H1 (cell line): ENCODE data around the gene KCNQ2. TPM values are rescaled to one million over a fixed set of nuclear protein-coding genes. Genes with fewer than 3 reads are reported as not detected.

Source experiments
- CTCF ChIA-PET: fragments of 300-600 bp; sonication (Branson Sonifier 250); formaldehyde crosslinking; loops from one replicate; lab custom pipeline; 2021; ENCODE audit not compliant: partially characterized antibody; lab: Charles Lee
- POLR2A ChIA-PET: fragments of 300-600 bp; sonication (Branson Sonifier 250); formaldehyde crosslinking; loops from one replicate; lab custom pipeline; 2021; ENCODE audit warnings: inconsistent platforms; ENCODE audit not compliant: partially characterized antibody; lab: Charles Lee
- DNase-seq, 2 experiments: peaks; one replicate each; pipeline versions ENCODE4 v3.0.0 to v3.0.0-alpha.2; 2010 to 2022; ENCODE audit warnings: low spot score in 2 of 2, low read depth in 1 of 2, mixed read lengths in 1 of 2
- FAIRE-seq: peaks from 2 replicates; lab custom pipeline; 2011; peaks lifted over from hg19 to GRCh38; lab: Jason Lieb, UNC
- H2AFZ ChIP-seq: 2 replicates; pipeline ENCODE4 v1.8.1; 2012; ENCODE audit warnings: low read length, inconsistent platforms
- H2AK5ac ChIP-seq: 2 replicates; pipeline ENCODE4 v1.6.1; 2013; ENCODE audit warnings: low read depth, low read length
- H2BK120ac ChIP-seq: replicated peaks from 2 replicates; pipeline ENCODE3; 2013; ENCODE audit warnings: low read depth, low read length, inconsistent platforms
- H2BK12ac ChIP-seq: 2 replicates; pipeline ENCODE4 v1.6.1; 2013; ENCODE audit warnings: low read depth, low read length
- H2BK15ac ChIP-seq: 2 replicates; pipeline ENCODE4 v1.6.1; 2013; ENCODE audit warnings: low read length
- H2BK20ac ChIP-seq: 2 replicates; pipeline ENCODE4 v1.6.1; 2013; ENCODE audit warnings: low read length
- H2BK5ac ChIP-seq: 2 replicates; pipeline ENCODE4 v1.6.1; 2013; ENCODE audit warnings: low read depth, low read length
- H3K14ac ChIP-seq: 2 replicates; pipeline ENCODE4 v1.6.1; 2013; ENCODE audit warnings: inconsistent platforms; ENCODE audit not compliant: insufficient read length
- H3K18ac ChIP-seq: 2 replicates; pipeline ENCODE4 v1.6.1; 2013; ENCODE audit warnings: low read length; ENCODE audit errors: extremely low read depth
- H3K23ac ChIP-seq: 2 replicates; pipeline ENCODE4 v1.6.1; 2013; ENCODE audit warnings: inconsistent platforms; ENCODE audit not compliant: insufficient read length
- H3K23me2 ChIP-seq: 2 replicates; pipeline ENCODE4 v1.6.1; 2013; ENCODE audit warnings: low read depth, low read length
- H3K27ac ChIP-seq: 2 replicates; pipeline ENCODE4 v1.6.1; 2011; ENCODE audit warnings: low read depth, low read length, inconsistent platforms
- H3K27me3 ChIP-seq, 4 experiments: replicated peaks in 1 of 4; 1 replicate in 1 of 4; 2 replicates in 3 of 4; pipeline versions ENCODE4 v1.6.1 to v1.8.1; 2011 to 2013; ENCODE audit warnings: low read length in 3 of 4, mild to moderate bottlenecking in 3 of 4, inconsistent platforms in 2 of 4, mixed read lengths in 2 of 4, moderate library complexity in 1 of 4; ENCODE audit not compliant: control insufficient read depth in 3 of 4, insufficient read depth in 3 of 4; ENCODE audit errors: extremely low read depth in 1 of 4
- H3K36me3 ChIP-seq, 4 experiments: 2 replicates each; pipeline versions ENCODE4 v1.6.1 to v1.8.1; 2011 to 2013; ENCODE audit warnings: mild to moderate bottlenecking in 4 of 4, low read length in 3 of 4, moderate library complexity in 2 of 4, control low read depth in 1 of 4, inconsistent platforms in 1 of 4; ENCODE audit not compliant: insufficient read depth in 4 of 4, control insufficient read depth in 2 of 4
- H3K4ac ChIP-seq: replicated peaks from 2 replicates; pipeline ENCODE3; 2013; ENCODE audit warnings: low read length, low read depth, mixed read lengths, inconsistent platforms; ENCODE audit not compliant: insufficient read length
- H3K4me1 ChIP-seq, 4 experiments: replicated peaks in 1 of 4; 1 replicate in 1 of 4; 2 replicates in 3 of 4; pipeline versions ENCODE4 v1.6.1 to v1.8.1; 2011 to 2013; ENCODE audit warnings: low read length in 3 of 4, inconsistent platforms in 2 of 4, mixed read lengths in 1 of 4; ENCODE audit not compliant: insufficient read depth in 4 of 4, control insufficient read depth in 3 of 4
- H3K4me2 ChIP-seq, 2 experiments: 2 replicates each; pipeline versions ENCODE4 v1.6.1 to v1.8.1; 2011 to 2013; ENCODE audit warnings: low read depth in 2 of 2, low read length in 2 of 2, control low read depth in 1 of 2, inconsistent platforms in 1 of 2, mild to moderate bottlenecking in 1 of 2; ENCODE audit not compliant: insufficient read depth in 1 of 2
- H3K4me3 ChIP-seq, 4 experiments: fragments of 200-600, 300-600 bp in 1 of 4; sonication (generic), shearing (Covaris generic), sonication (Bioruptor Twin) in 1 of 4; 2 replicates each; pipeline versions ENCODE4 v1.5.1 to v1.8.1; 2011 to 2016; ENCODE audit warnings: low read length in 4 of 4, low read depth in 3 of 4, control low read depth in 2 of 4, inconsistent platforms in 2 of 4, mild to moderate bottlenecking in 2 of 4, mixed read lengths in 1 of 4, moderate library complexity in 1 of 4; ENCODE audit not compliant: insufficient read depth in 2 of 4; ENCODE audit errors: extremely low read depth in 1 of 4
- H3K56ac ChIP-seq: replicated peaks from 2 replicates; pipeline ENCODE3; 2013; ENCODE audit warnings: low read depth, mild to moderate bottlenecking, mixed read lengths, low read length, inconsistent platforms; ENCODE audit not compliant: insufficient read length
- H3K79me1 ChIP-seq: 2 replicates; pipeline ENCODE4 v1.6.1; 2013; ENCODE audit warnings: low read depth, low read length, control low read depth
- H3K79me2 ChIP-seq, 2 experiments: 2 replicates each; pipeline versions ENCODE4 v1.6.1 to v1.8.1; 2012 to 2013; ENCODE audit warnings: low read length in 2 of 2, mild to moderate bottlenecking in 2 of 2, inconsistent platforms in 1 of 2; ENCODE audit not compliant: insufficient read depth in 2 of 2, control insufficient read depth in 1 of 2
- H3K9ac ChIP-seq, 4 experiments: replicated peaks in 1 of 4; 1 replicate in 1 of 4; 2 replicates in 3 of 4; pipeline versions ENCODE4 v1.6.1 to v1.8.1; 2011 to 2013; ENCODE audit warnings: low read depth in 3 of 4, low read length in 3 of 4, control low read depth in 2 of 4, mild to moderate bottlenecking in 2 of 4, moderate library complexity in 2 of 4, inconsistent platforms in 1 of 4; ENCODE audit errors: extremely low read depth in 1 of 4
- H3K9me3 ChIP-seq, 2 experiments: 2 replicates each; pipeline versions ENCODE4 v1.6.1 to v1.8.1; 2012 to 2013; ENCODE audit warnings: mild to moderate bottlenecking in 2 of 2, moderate library complexity in 2 of 2, control low read depth in 1 of 2, inconsistent platforms in 1 of 2, low read depth in 1 of 2, low read length in 1 of 2, mixed read lengths in 1 of 2; ENCODE audit not compliant: insufficient read depth in 2 of 2
- H4K20me1 ChIP-seq, 2 experiments: replicated peaks in 1 of 2; 2 replicates each; pipeline versions ENCODE3 to v1.8.1; 2011 to 2013; ENCODE audit warnings: inconsistent platforms in 2 of 2, low read length in 2 of 2, mild to moderate bottlenecking in 1 of 2; ENCODE audit not compliant: insufficient read depth in 2 of 2, control insufficient read depth in 1 of 2
- H4K5ac ChIP-seq: 2 replicates; pipeline ENCODE4 v1.6.1; 2013; ENCODE audit warnings: low read length, low read depth, mixed read lengths, inconsistent platforms; ENCODE audit not compliant: insufficient read length
- H4K8ac ChIP-seq: 2 replicates; pipeline ENCODE4 v1.8.0; 2013; ENCODE audit warnings: mild to moderate bottlenecking, moderate library complexity, low read length, inconsistent platforms; ENCODE audit not compliant: insufficient read depth; ENCODE audit errors: extremely low read depth
- H4K91ac ChIP-seq: replicated peaks from 2 replicates; pipeline ENCODE3; 2013; ENCODE audit warnings: low read length, mixed read lengths, inconsistent platforms; ENCODE audit not compliant: insufficient read length
- EGR1 ChIP-seq: IDR thresholded peaks from 2 replicates; pipeline ENCODE4 v1.6.1; 2011; ENCODE audit warnings: low read depth, low read length, borderline replicate concordance
- KDM5A ChIP-seq: fragments of 200-600 bp; IDR thresholded peaks from 2 replicates; pipeline ENCODE4 v1.7.1; 2012; ENCODE audit warnings: mild to moderate bottlenecking, low read length, inconsistent platforms, mixed read lengths
- MAFK ChIP-seq: IDR thresholded peaks from 2 replicates; pipeline ENCODE4 v1.6.1; 2012; ENCODE audit warnings: low read depth, mild to moderate bottlenecking, improper control_type of control experiment, low read length
- WGBS, 2 experiments: shearing (Covaris generic) in 1 of 2; methylation state at CpG; one replicate each; pipeline versions ENCODE4 v1.1.6 to v1.1.7; 2013 to 2015; ENCODE audit warnings: low lambda C conversion rate in 2 of 2, mixed read lengths in 2 of 2, inconsistent platforms in 1 of 2, low coverage in 1 of 2, missing lambda C conversion rate in 1 of 2; ENCODE audit not compliant: insufficient replicate concordance in 2 of 2, insufficient coverage in 1 of 2, insufficient read length in 1 of 2; ENCODE audit errors: extremely low coverage in 1 of 2, missing lambda C conversion rate in 1 of 2; 5-methylcytosine and 5-hydroxymethylcytosine counted together
- polyA plus RNA-seq, 7 experiments: library from polyadenylated mRNA; depleted of rRNA in 3 of 7; stranded (reverse) in 5 of 7; unstranded in 2 of 7; fragments of >200 nt in 5 of 7; fragments of 200-250 nt in 2 of 7; gene quantifications; 1 replicate in 5 of 7; 2 replicates in 1 of 7; 4 replicates in 1 of 7; pipeline versions ENCODE4 v1.2.1 to v1.2.3, GENCODE V29; 2011 to 2013; ENCODE audit warnings: missing spikeins in 2 of 7, mixed read lengths in 2 of 7
- total RNA-seq: library from RNA; stranded (reverse); fragmentation: NEBNext Ultra II Directional; extraction: Animal tissue kit (Norgen Biotek cat#: 25700); gene quantifications from 2 replicates; pipeline ENCODE4 v1.2.1, GENCODE V29; 2021

Gene KCNQ2
- total and polyA plus RNA-seq, 2 of the 8 experiments (the other 6 are each of a cell fraction or from before 2014, with no cell fraction given) = 82.6 to 243 TPM

GRCh38 chr20:63469713-63470101 is 2.7 kb downstream of the KCNQ2 start:
- H2BK120ac ChIP-seq = no peak overlapping the region
- peaks cover 25% of the 10 kb centered on the region for H3K79me1 ChIP-seq
- H2AFZ ChIP-seq = no peak overlapping the region
- no peak overlapping the region for H3K9ac ChIP-seq
- H3K23me2 ChIP-seq = peaks cover 6% of the 10 kb centered on the region; the same call in 1 of the 2 replicates
- H3K27ac ChIP-seq = no peak overlapping the region
- no peak overlapping the region for H3K23ac ChIP-seq
- no peak overlapping the region for H4K91ac ChIP-seq
- ChIA-PET CTCF (interaction anchor here (0.9 to 3.2 kb wide), 8 partner anchors 10 to 161 kb away, joined by 3 to 9 read pairs (median 5); partner anchors contain the start of gene PTK6), POLR2A (interaction anchor here (1.2 to 2.3 kb wide), 4 partner anchors 12 to 254 kb away, joined by 3 to 9 read pairs (median 4); no protein-coding TSS in a partner anchor)
- H3K4me1 ChIP-seq = peaks cover 0 to 21% (median 13%) of the 10 kb centered on the region in 4 experiments; a peak in 6 of 7 replicates
- H4K8ac ChIP-seq = peak overlapping the region; percentile 3; the same call in 1 of the 2 replicates
- 0 out of 2 replicates have a peak overlapping the region, but pooled peaks have one; percentile 9 for H2BK12ac ChIP-seq
- peaks cover 15 to 63% of the 10 kb centered on the region in 2 experiments; a peak in 3 of 4 replicates for H3K79me2 ChIP-seq
- no peak overlapping the region for H3K4ac ChIP-seq
- WGBS, 2 experiments = 87% methylated on average over 13 of the region's 13 CpGs; no CpG with 5 or more reads in 1 of the 2 experiments
- FAIRE-seq = no peak
- no peak overlapping the region for H2AK5ac ChIP-seq
- H3K27me3 ChIP-seq = peaks cover 0 to 7% (median 3%) of the 10 kb centered on the region in 4 experiments; a peak in 4 of 7 replicates
- H2BK20ac ChIP-seq = no peak overlapping the region
- 0 out of 2 replicates have a peak overlapping the region, but pooled peaks have one; percentile 52 for H2BK5ac ChIP-seq
- H3K9me3 ChIP-seq = no peaks in the 10 kb centered on the region
- H3K14ac ChIP-seq = no peak overlapping the region
- no peak overlapping the region for H3K56ac ChIP-seq
- no peak overlapping the region; the same call in 1 of the 2 replicates for H3K18ac ChIP-seq
- no peak overlapping the region for H2BK15ac ChIP-seq
- peak overlapping the region in 1 of 2 experiments; percentile 17; a peak in 2 of 4 replicates for H3K4me2 ChIP-seq
- H3K36me3 ChIP-seq = no peaks in the 10 kb centered on the region
- no peak for DNase-seq
- no peak overlapping the region for H4K5ac ChIP-seq
- H3K4me3 ChIP-seq = no peak overlapping the region
- peaks cover 9 to 25% of the 10 kb centered on the region in 2 experiments for H4K20me1 ChIP-seq
- TF ChIP-seq KDM5A (no peak), EGR1 (no peak), MAFK (no peak)
